Gastrocnemius medialis (tissue), 4 donors: ENCODE measurements around the gene SLC11A1.

Experiments used
- POLR2A ChIP-seq, 2 donors: fragments of 450-650 bp; IDR thresholded peaks; one replicate each; pipeline ENCODE4 v1.6.1; 2017; ENCODE audit warnings: antibody characterized with exemption in 2 of 2, mild to moderate bottlenecking in 2 of 2, moderate library complexity in 2 of 2
- TF ChIP-seq, protein P1 (sequence below), 5 experiments: fragments of 450-650 bp in 3 of 5; fragments of 200-600 bp in 2 of 5; sonication (generic) in 2 of 5; IDR thresholded peaks in 4 of 5; conservative IDR thresholded peaks in 1 of 5; 1 replicate in 4 of 5; 2 replicates in 1 of 5; pipeline ENCODE4 v1.5.1; 2016 to 2019; ENCODE audit warnings: antibody characterized with exemption in 5 of 5, mild to moderate bottlenecking in 3 of 5, moderate library complexity in 3 of 5

DNA sequence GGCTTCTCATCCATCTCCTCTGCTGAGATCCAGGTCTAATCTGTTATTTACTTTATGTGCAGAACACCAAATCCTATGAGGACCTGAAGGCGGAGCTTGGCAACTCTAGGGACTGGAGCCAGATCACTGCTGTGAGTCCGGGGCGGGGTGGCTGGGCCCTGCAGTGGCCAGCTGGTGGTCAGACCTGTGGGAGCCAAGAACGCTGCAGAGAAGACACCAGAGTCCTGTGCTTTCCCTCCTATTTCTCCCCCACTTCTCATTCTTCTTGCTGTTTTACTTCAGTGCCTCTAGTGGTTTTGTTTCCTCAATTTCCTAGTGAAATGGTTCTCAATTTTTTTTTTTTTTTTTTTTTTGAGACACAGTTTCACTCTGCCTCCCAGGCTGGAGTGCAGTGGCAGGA is 56.5 kb downstream of the SLC11A1 start:
- no peak for TF ChIP-seq POLR2A (IDR thresholded peaks at IDR 0.05)
- TF ChIP-seq, protein P1, sequence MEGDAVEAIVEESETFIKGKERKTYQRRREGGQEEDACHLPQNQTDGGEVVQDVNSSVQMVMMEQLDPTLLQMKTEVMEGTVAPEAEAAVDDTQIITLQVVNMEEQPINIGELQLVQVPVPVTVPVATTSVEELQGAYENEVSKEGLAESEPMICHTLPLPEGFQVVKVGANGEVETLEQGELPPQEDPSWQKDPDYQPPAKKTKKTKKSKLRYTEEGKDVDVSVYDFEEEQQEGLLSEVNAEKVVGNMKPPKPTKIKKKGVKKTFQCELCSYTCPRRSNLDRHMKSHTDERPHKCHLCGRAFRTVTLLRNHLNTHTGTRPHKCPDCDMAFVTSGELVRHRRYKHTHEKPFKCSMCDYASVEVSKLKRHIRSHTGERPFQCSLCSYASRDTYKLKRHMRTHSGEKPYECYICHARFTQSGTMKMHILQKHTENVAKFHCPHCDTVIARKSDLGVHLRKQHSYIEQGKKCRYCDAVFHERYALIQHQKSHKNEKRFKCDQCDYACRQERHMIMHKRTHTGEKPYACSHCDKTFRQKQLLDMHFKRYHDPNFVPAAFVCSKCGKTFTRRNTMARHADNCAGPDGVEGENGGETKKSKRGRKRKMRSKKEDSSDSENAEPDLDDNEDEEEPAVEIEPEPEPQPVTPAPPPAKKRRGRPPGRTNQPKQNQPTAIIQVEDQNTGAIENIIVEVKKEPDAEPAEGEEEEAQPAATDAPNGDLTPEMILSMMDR (IDR thresholded peaks at IDR 0.05 in 4 of 5, conservative IDR thresholded peaks at IDR 0.05 in 1 of 5): no peak
